RWPE1 (cell line): ENCODE data around the gene TBC1D22A.

Experiments used
- CTCF ChIA-PET: fragments of 350-600 bp; sonication (Branson Sonifier 250); formaldehyde crosslinking; extraction: SDS; loops from one replicate; lab custom pipeline; 2021; lab: Yijun Ruan, JAX
- POLR2A ChIA-PET: fragments of 400-600 bp; formaldehyde crosslinking; extraction: SDS; loops from one replicate; lab custom pipeline; 2020; ENCODE audit warnings: antibody characterized with exemption; ENCODE audit not compliant: low non-redundant PET; lab: Yijun Ruan, JAX
- DNase-seq: peaks from one replicate; pipeline ENCODE4 v3.0.0; 2012; ENCODE audit warnings: low spot score
- H3K27ac ChIP-seq: fragments of 450-650 bp; 2 replicates; pipeline ENCODE4 v1.5.1; 2017
- TF ChIP-seq, protein P1 (sequence below): fragments of 450-650 bp; conservative IDR thresholded peaks from 2 replicates; pipeline ENCODE4 v1.5.1; 2017; ENCODE audit warnings: low read depth, mild to moderate bottlenecking

Gene TBC1D22A

GRCh38 chr22:46996595-46997310 is 234.3 kb downstream of the TBC1D22A start:
- no peak for DNase-seq
- H3K27ac ChIP-seq: no peak overlapping the region
- TF ChIP-seq, protein P1, sequence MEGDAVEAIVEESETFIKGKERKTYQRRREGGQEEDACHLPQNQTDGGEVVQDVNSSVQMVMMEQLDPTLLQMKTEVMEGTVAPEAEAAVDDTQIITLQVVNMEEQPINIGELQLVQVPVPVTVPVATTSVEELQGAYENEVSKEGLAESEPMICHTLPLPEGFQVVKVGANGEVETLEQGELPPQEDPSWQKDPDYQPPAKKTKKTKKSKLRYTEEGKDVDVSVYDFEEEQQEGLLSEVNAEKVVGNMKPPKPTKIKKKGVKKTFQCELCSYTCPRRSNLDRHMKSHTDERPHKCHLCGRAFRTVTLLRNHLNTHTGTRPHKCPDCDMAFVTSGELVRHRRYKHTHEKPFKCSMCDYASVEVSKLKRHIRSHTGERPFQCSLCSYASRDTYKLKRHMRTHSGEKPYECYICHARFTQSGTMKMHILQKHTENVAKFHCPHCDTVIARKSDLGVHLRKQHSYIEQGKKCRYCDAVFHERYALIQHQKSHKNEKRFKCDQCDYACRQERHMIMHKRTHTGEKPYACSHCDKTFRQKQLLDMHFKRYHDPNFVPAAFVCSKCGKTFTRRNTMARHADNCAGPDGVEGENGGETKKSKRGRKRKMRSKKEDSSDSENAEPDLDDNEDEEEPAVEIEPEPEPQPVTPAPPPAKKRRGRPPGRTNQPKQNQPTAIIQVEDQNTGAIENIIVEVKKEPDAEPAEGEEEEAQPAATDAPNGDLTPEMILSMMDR: no peak
- ChIA-PET POLR2A (no interaction called here), CTCF (no interaction called here)

GRCh38 chr22:46997311-46997970 is 235.0 kb downstream of the TBC1D22A start:
- CTCF ChIA-PET: no interaction called here
- TF ChIP-seq, protein P1: no peak

DNA sequence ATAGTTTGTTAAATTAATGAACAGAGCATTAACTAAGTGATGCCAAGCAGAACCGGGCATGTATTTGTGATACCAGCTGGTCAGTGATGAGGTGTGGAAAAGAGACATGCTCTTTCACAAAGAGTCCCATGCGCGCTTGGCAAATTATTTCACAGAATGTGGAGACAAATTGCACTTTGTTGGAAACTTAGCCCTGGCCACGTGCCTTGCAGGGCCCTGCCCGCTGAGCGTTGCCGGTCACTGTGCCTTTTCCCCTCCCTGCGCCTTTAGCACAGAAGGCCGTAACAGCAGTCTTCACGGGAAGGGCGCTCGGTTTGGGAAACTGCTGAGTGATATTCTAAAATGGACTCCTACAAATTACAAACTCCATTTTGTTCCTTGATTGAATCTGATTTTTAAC is 235.9 kb downstream of the TBC1D22A start:
- TF ChIP-seq, protein P1: no peak
- no peak overlapping the region for H3K27ac ChIP-seq
- ChIA-PET POLR2A (no interaction called here), CTCF (no interaction called here)
- DNase-seq: no peak

More at GRCh38 chr22:46997311-46997970, 235.0 kb downstream of the TBC1D22A start:
- DNase-seq: no peak
- POLR2A ChIA-PET: no interaction called here
- H3K27ac ChIP-seq: no peak overlapping the region

GRCh38 chr22:47000256-47000655 is 237.8 kb downstream of the TBC1D22A start:
- CTCF ChIA-PET: no interaction called here
- POLR2A ChIA-PET: no interaction called here
- H3K27ac ChIP-seq: 0 out of 2 replicates have a peak overlapping the region, but pooled peaks have one; percentile 8
- no peak for DNase-seq
- TF ChIP-seq, protein P1: no peak

DNA sequence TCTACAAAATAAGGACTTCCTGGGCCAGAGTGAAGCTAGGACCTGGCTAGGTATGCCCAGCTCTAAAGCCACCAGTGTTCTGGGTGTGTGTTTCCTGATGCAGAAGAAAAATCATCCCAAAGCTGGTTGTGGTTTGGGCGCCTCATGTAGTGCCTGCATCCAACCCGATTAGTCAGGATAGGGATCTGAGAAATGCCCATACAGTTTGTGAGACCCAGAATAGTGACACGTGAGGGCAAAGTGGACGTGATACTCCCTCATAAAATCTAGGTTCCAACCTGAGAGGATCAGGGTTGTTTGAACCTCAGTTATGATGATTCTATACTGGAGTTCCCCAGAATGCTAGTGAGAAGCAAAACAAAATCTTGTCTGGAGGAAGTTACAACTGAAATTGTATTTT is 238.4 kb downstream of the TBC1D22A start:
- CTCF ChIA-PET: no interaction called here
- POLR2A ChIA-PET: no interaction called here
- TF ChIP-seq, protein P1: no peak
- DNase-seq: no peak
- no peak overlapping the region for H3K27ac ChIP-seq

- no peak overlapping the region for H3K27ac ChIP-seq
- DNase-seq: no peak
- ChIA-PET CTCF (interaction anchor here (0.8 kb wide), 1 partner anchor 15 kb away, joined by 3 read pairs; no protein-coding TSS in a partner anchor), POLR2A (no interaction called here)
- TF ChIP-seq, protein P1: no peak
These were observed 238.8 kb downstream of the TBC1D22A start for GRCh38 chr22:47001288-47001687.
